ENCODE results near the gene LINC00305.

The LINC00305 gene

DNA sequence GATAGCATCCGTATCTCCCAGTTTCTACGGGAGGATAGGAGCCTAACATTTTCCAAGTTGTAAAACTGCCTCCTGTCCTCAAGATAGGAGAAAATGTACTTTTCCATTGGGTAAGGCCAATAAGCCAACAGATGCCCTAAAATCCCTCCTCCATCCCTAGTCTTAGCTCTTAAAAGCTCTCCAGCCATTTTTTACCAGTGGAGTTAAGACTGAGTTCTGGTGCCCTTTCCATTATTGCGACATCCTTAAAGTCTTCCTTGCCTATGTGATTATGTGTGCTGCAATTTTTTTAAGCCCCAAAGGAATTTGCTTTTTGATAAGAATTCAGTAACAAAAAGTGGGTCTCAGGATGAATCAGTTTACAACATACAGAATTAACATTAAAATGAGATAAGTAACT is 33.0 kb downstream of the LINC00305 start:
- no peak for FAIRE-seq
- no peak for DNase-seq (ENCODE audit: low spot score)

DNA sequence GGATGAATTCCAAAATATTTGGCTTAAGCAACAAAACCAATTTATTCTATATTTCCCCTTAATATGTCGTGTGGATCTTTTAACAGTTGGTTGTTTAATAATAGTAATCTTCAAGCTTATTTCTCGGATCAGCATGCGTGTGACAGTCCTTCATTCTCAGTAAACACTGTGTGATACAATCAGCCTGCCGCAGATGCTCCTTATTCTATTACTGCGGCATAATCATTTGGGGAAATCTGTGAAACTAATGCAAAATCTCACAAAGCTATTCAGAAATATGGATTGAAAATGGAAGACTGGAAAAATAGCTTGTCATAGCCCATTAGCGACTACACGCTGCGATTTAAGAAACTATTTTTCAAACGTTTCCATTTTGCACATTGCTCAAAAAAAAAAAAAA is 36.9 kb downstream of the LINC00305 start:
- FAIRE-seq (no peak), DNase-seq (ENCODE audit: low spot score) (no peak)

DNA sequence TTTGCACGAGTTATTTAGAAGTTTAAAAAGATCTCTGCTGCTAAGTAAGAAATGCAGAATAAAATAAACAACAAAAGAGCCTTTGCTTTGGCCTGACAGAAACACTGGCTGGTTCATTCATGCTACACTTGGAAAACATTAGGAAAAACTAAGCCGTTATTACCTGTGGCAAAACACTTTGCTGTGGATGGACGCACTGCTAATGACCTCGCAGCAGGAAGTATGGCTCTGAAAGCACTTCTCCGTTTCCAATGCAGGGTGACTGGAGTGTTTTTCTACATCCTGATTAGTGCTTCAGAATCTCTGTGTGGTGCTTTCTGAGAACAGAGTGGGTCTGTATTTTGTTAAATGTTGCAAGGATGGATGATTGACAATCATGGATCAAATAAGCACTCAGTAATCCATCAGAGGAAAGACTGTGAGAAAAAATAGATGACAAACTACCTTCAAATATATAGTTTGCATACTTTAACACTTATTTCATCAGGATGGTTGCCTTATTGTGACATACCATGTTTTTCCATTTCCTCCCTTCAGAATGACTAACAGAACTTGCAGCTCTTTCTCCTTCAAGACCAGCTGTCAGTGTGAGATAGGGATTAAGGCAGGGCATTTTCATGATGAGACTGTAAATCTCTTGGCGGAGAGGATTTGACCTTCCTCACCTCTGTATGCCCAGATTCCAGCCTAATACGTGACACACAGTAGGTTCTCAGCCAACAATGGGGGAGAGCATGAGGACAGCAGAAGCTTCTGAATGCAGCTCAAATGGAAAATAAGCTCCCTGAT is 38.0 kb downstream of the LINC00305 start:
- DNase-seq (ENCODE audit: low spot score) = no peak
- no peak for FAIRE-seq

DNA sequence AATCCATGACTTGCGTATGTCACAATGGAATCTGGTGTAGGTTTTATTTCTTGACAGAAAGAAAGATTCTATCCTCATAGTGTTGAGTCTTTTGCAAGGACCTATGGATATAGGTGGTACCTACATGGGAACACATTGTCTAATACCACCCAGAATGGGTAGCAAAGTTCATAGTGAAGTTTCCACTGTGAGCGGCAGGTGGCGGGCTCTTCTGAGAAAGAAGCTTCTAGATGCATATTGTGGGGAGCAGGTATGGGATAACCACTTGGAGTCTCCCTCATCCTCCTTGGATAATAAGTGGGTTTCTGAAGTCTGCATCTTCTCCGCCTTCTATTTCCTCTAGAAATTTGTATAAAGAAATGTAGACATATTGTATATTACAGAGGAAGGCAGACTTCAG is 44.9 kb downstream of the LINC00305 start:
- FAIRE-seq (no peak), DNase-seq (ENCODE audit: low spot score) (no peak)

DNA sequence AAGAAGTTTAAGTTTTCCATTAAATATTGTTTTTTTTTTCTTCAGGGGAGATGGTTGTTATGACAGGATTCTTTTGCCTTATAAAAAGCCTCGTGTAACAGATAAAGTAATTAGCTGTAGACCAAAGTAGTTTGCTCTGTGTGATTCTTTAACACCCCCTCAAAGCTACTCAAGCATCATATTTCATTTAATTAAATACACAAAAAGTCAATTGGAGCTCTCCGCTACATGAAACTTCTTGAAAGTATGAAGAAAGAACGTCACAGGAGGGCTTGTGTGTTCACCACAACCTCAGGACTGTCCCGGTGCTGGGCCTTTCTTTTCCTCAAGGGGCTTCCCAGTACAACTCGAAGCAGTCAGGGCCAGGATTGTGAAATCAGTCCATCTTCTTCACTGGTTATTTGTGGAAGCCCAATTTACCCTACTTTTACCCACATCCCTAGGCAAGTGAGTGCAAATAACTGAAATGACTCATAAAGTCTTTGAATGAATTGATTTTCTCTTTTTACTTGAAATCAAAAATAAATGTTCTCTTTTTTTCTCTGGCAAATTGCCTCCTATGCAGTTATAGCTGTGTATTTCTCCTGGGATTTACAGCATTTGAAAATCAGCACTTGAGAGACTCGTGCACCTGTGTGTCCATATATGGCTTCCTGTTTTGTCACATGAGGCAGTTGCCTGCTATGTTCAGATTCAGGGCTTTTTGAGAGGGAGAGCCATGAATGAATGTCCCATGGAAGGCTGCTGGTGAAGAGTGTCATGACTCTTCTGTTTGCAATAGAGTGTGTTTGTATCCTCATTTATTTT is 48.6 kb downstream of the LINC00305 start:
- no peak for FAIRE-seq
- no peak for DNase-seq (ENCODE audit: low spot score)

- FAIRE-seq = no peak
- no peak for DNase-seq (ENCODE audit: low spot score)
Observed at GRCh38 chr18:64099244-64099643, 49.6 kb downstream of the LINC00305 start.

DNA sequence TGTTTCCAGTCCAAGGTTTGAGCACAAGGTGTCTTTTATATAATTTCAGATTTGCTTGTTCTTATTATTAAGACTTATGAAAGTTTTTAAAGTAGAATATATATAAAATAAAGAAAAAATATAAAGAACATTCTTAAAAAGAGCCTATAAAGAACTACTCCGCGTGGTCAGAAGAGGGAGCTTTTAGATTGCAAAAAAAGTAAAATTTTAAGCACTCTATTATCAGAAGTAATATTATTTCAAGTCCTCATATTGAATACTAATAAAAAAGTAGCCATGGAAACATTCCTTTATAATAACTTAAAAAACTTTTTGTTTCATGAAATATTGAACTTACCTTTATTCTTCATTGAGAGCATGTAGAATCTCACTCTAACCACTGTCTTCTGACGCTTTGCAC is 51.4 kb downstream of the LINC00305 start:
- FAIRE-seq (no peak), DNase-seq (ENCODE audit: low spot score) (no peak)

- DNase-seq (ENCODE audit: low spot score) (no peak), FAIRE-seq (no peak)
Observed at GRCh38 chr18:64095056-64095455, 53.8 kb downstream of the LINC00305 start.

GRCh38 chr18:64094210-64094609 is 54.7 kb downstream of the LINC00305 start:
- FAIRE-seq (no peak), DNase-seq (ENCODE audit: low spot score) (no peak)

- FAIRE-seq (no peak), DNase-seq (ENCODE audit: low spot score) (no peak)
Observed at GRCh38 chr18:64091526-64091925, 57.4 kb downstream of the LINC00305 start.

DNA sequence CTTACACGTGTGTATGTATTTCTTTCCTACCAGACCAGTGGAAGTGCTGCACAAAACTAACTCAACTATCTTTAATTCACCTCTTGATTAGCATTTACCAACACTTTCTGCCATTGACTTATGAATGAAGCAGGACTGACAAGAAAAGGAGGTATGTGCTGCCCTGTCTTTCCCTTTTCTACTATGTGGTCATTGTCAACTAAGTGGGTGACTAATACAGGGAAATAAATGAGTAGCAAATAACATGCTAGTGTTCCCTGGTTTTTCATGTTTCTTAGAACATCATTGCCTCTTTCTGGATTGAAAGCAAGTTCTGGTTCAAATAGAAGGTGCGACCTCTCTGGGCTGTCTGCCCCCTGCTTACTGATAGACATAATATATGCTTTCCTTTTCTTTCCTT is 58.0 kb downstream of the LINC00305 start:
- DNase-seq (ENCODE audit: low spot score) (no peak), FAIRE-seq (no peak)

DNA sequence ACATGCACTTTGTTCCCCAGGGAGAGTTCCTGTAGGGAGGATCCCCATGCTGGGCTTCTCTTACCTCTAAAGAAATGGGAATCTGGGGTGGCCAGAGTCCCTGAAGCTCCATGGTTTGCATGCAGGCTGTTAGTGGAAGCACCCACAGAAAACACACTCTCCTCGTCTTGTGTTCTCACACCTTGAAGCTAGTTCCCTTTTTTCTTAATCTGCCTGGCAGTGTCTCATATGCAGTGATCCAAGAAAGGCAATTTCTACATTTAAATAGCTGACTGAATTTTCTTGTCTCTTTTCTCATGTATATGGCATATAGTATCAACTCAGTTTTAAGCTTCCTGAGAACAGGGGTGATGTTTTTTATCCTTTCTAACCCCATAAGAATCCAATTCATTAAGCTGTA is 65.0 kb downstream of the LINC00305 start:
- no peak for DNase-seq (ENCODE audit: low spot score)
- no peak for FAIRE-seq

GRCh38 chr18:64082513-64082912 is 66.4 kb downstream of the LINC00305 start:
- FAIRE-seq (no peak), DNase-seq (ENCODE audit: low spot score) (no peak)

DNA sequence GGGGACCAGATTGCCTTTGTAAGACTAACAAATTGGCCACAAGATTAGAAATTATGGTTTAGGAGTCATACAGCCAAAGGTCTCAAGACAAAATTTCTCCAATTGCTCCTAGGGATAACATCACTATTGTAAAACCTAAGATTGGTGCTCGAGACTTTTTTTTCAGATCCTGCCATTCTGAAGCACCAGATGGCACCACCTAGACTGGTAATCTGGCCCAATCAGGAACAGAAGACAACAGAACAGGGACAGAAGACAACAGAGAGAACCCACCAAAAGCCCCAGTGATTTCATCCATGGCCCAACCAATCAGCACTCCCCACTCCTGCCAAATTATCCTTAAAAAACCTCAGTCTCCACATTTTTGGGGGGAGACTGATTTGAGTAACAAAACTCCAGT is 66.8 kb downstream of the LINC00305 start:
- DNase-seq (ENCODE audit: low spot score) (no peak), FAIRE-seq (no peak)

DNA sequence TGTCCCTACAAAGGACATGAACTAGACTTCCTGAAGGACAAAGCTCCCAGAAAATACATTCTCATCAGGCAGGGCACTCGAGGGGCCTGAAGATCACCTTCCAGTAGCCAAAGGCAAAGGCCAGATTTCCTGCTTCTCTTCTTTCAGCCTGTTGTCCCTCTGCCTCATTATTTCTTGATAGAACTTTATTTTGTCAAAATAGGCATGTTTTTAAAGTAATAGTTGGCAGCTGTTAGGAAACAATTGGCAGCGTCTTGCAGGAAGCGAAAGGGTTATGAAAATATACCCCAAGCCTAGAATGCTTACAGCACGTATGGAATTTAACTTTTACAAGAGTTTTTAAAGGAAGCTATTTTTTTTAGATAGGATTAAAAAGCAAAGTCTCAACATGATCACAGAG is 74.9 kb downstream of the LINC00305 start:
- DNase-seq (ENCODE audit: low spot score) = no peak
- FAIRE-seq = no peak

DNA sequence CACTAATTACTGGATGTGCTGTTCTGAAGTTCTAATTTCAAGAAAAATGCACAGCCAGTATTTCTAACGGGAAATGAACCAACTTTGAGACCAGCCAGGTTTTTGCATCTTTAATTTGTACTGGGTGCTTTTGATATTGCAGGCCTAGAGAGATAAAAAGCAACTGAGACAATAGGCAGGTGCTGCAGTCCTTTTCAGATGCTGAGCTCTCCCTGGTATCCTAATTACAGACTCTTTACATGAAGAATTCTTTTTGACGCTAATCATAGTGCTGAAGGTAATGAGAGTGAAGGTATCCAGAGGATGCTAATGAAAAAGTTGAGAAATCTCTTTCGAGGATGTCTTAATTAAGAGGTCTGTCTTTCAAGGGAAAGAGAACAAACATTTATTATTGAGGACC is 93.9 kb downstream of the LINC00305 start:
- FAIRE-seq (no peak), DNase-seq (ENCODE audit: low spot score) (no peak)

DNA sequence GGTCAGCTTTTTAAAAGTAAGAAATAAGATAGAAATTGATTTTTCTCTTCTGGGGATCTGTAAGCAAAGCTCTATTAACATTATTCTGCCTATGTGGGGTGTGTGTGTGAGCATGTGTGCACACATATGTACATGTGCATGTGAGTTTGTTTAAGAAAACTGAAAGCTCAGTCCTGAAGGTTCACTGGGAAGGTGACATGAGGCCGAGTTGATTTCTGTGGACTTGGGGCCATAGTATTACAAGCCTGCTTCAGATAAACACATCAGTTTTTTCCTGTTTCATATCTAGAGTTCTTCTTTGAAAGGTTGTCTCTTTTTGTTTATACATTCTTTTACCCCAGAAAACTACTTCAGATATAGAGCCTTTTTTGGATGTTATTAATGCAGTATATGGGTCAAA is 95.6 kb downstream of the LINC00305 start:
- DNase-seq (ENCODE audit: low spot score) = no peak
- no peak for FAIRE-seq

DNA sequence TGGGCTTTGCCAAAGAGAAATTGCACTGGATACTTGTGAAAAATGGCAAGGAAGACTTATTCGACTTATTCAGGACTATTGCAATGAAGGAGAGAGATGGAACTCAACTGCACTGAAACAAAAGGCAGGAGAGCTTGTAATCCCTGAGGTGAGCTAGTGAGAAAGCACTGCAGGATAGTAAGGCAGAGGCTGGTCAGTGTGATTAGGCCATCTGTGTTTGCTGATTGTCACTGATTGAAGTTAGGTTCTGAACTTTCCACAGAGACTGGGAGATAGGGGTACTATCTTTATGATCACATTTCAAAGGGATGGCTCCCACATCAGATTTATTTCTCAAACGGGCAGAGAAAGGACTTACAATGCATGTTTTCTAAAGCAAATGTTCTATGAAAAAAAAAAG is 96.1 kb downstream of the LINC00305 start:
- DNase-seq (ENCODE audit: low spot score) (no peak), FAIRE-seq (no peak)

DNA sequence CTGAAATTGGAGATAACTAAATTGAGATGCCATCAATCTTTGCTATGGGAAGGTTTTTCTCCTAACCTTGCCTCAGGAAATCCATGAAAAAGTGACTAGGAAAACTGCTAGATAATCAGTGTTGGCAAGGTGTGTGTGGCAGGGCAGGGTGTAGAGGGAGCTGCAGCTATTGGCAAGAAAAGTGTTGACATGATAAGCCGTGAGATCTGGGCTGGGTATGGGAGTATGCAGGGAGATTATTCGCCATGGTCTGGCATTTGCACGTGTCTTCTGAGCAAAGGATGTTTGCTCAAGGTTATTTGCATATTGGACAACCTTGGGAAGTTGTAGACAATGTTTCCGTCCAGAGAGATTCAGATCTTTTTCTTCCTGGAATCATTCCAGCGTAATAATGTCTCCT is 104.3 kb downstream of the LINC00305 start:
- FAIRE-seq = no peak
- no peak for DNase-seq (ENCODE audit: low spot score)

DNA sequence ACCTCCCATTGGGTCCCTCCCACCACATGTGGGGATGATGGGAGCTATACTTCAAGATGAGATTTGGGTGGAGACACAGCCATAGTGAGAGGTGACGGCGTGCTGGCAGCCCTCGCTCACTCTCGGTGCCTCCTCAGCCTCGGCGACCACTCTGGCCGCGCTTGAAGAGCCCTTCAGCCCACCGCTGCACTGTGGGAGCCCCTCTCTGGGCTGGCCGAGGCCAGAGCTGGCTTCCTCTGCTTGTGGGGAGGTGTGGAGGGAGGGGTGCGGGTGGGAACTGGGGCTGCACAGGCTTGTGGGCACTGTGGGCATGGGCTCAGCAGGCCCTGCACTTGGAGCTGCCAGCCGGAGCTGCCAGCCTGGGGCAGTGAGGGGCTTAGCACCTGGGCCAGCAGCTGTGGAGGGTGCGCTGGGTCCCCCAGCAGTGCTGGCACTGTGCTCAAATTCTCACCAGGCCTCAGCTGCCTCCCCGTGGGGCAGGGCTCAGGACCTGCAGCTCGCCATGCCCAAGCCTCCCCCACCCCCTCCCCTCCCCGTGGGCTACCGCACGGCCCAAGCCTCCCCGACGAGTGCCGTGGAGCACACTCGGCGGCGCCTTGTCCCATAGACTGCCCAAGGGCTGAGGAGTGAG is 106.0 kb downstream of the LINC00305 start:
- FAIRE-seq = no peak
- no peak for DNase-seq (ENCODE audit: low spot score)

DNA sequence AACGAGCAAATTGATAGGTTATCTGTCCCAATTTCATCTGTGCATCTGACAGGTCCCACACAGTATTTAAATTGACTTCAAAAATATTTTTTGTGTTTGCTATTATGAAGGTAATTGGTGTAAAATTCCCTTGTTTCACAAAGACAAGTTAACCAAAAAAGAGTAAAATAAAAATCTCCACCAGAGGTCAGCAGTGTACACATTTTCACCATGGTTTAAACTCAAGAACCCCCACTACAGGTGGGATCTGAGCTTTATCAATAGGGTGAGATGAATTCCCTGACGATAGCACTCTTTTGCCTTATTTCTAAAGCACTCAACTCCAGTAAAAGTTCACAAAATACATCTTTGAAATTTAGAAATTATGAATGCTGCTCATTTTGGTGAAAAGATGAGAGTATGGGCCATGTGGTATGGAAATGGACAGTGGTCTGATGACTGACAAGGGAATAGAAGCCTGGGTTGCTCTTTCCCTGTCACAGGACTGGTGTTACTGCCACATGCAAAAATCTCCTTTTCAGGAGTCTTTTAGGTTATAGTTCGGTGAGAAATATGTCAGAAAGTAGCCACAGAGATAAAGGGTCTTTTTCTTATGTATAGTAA is 111.0 kb downstream of the LINC00305 start:
- DNase-seq (ENCODE audit: low spot score) (peak; percentile 20), FAIRE-seq (no peak)

- FAIRE-seq (no peak), DNase-seq (ENCODE audit: low spot score) (no peak)
Observed at GRCh38 chr18:64032312-64032711, 116.6 kb downstream of the LINC00305 start.
